Tibial nerve (tissue), 4 donors: ENCODE measurements around the gene KRTAP5-11. TPM values are rescaled to one million over a fixed set of nuclear protein-coding genes. Genes with fewer than 3 reads are reported as not detected.
"Not testable (repeated sequence)": the region's sequence is repeated elsewhere in the genome, so short reads cannot be mapped to it uniquely, and the experiment has no call there.

Source experiments
- DNase-seq, 2 donors: peaks; one replicate each; pipeline ENCODE4 v3.0.0-alpha.2; 2019; ENCODE audit warnings: low spot score in 2 of 2
- H3K27ac ChIP-seq, 4 donors: fragments of 200-600 bp; sonication (generic) in 3 of 4; one replicate each; pipeline ENCODE4 v1.5.1; 2017 to 2019; ENCODE audit warnings: mild to moderate bottlenecking in 1 of 4
- H3K27me3 ChIP-seq, 2 donors: fragments of 200-600 bp; sonication (generic) in 1 of 2; one replicate each; pipeline versions ENCODE4 v1.5.1 to v1.6.0; 2017 to 2019
- H3K36me3 ChIP-seq, 3 donors: fragments of 200-600 bp; sonication (generic); one replicate each; pipeline ENCODE4 v1.5.1; 2018 to 2019
- H3K4me1 ChIP-seq, 4 donors: fragments of 200-600 bp; sonication (generic) in 3 of 4; one replicate each; pipeline ENCODE4 v1.5.1; 2017 to 2019
- H3K4me3 ChIP-seq, 4 donors: fragments of 200-600 bp; sonication (generic) in 3 of 4; one replicate each; pipeline ENCODE4 v1.5.1; 2017 to 2019; ENCODE audit warnings: mild to moderate bottlenecking in 1 of 4, moderate library complexity in 1 of 4
- H3K9me3 ChIP-seq, 4 donors: fragments of 200-600 bp; sonication (generic) in 3 of 4; one replicate each; pipeline ENCODE4 v1.5.1; 2017 to 2019
- CTCF ChIP-seq, 5 experiments: fragments of 200-600 bp in 3 of 5; fragments of 450-650 bp in 2 of 5; sonication (generic) in 3 of 5; IDR thresholded peaks; one replicate each; pipeline ENCODE4 v1.5.1; 2016 to 2019; ENCODE audit warnings: antibody characterized with exemption in 5 of 5, mild to moderate bottlenecking in 3 of 5, moderate library complexity in 2 of 5
- EP300 ChIP-seq, 2 donors: sonication (generic); formaldehyde crosslinking; IDR thresholded peaks; one replicate each; pipeline ENCODE4 v1.6.1; 2017; ENCODE audit warnings: antibody characterized with exemption in 2 of 2, mild to moderate bottlenecking in 1 of 2
- POLR2A ChIP-seq, 2 donors: fragments of 450-650 bp; IDR thresholded peaks; one replicate each; pipeline ENCODE4 v1.6.1; 2017; ENCODE audit warnings: antibody characterized with exemption in 2 of 2, mild to moderate bottlenecking in 2 of 2, moderate library complexity in 2 of 2
- WGBS, 2 donors: methylation state at CpG; one replicate each; pipeline ENCODE4 v1.1.5; 2018; 5-methylcytosine and 5-hydroxymethylcytosine counted together
- total RNA-seq, 4 donors: library from RNA; depleted of rRNA; stranded (reverse); fragments of >200 nt; gene quantifications; one replicate each; pipeline ENCODE4 v1.1.0, GENCODE V29; 2016

Gene KRTAP5-11
- total RNA-seq: not detected

- no peaks in the 10 kb centered on the region for H3K27me3 ChIP-seq
- no peaks in the 10 kb centered on the region for H3K9me3 ChIP-seq
- 69 to 82% methylated on average over 3 of the region's 3 CpGs for WGBS, 2 donors
- no peak within 1 kb of the TSS for H3K4me3 ChIP-seq
- no peak for DNase-seq
- no peak for TF ChIP-seq CTCF (IDR thresholded peaks at IDR 0.05)
- TF ChIP-seq EP300 (IDR thresholded peaks at IDR 0.05): no peak
- TF ChIP-seq POLR2A (IDR thresholded peaks at IDR 0.05): no peak
- H3K36me3 ChIP-seq: no peaks in the 10 kb centered on the region
- H3K27ac ChIP-seq: no peak within 1 kb of the TSS
- H3K4me1 ChIP-seq: peaks cover 0 to 4% (median 0%) of the 10 kb centered on the region in 4 donors
Measured at GRCh38 chr11:71582309-71582895, at the start of gene KRTAP5-11. Gene KRTAP5-11, minus strand, starts transcription at chr11:71582875. Its CDS starts 38 bp downstream, at chr11:71582837.

- not testable (repeated sequence) for H3K36me3 ChIP-seq, DNase-seq, H3K4me3 ChIP-seq, H3K27me3 ChIP-seq, H3K4me1 ChIP-seq, H3K27ac ChIP-seq
- 58 to 80% methylated on average over 11 to 18 of the region's 18 CpGs for WGBS, 2 donors
- peaks cover 0 to 12% (median 0%) of the 10 kb centered on the region in 4 donors for H3K9me3 ChIP-seq
Measured at GRCh38 chr11:71631551-71631950, 48.9 kb upstream of the KRTAP5-11 start.

- WGBS, 2 donors: 73 to 79% methylated on average over 1 of the region's 1 CpG
- not testable (repeated sequence) for H3K27ac ChIP-seq
Measured at GRCh38 chr11:71630071-71630470, 47.4 kb upstream of the KRTAP5-11 start.

GRCh38 chr11:71628943-71629342 is 46.3 kb upstream of the KRTAP5-11 start:
- 91 to 94% methylated on average over 21 of the region's 21 CpGs for WGBS, 2 donors
- H3K9me3 ChIP-seq: peaks cover 0 to 12% (median 0%) of the 10 kb centered on the region in 4 donors

More at GRCh38 chr11:71630071-71630470, 47.4 kb upstream of the KRTAP5-11 start:
- not testable (repeated sequence) for H3K4me1 ChIP-seq, H3K4me3 ChIP-seq, H3K36me3 ChIP-seq, H3K27me3 ChIP-seq, DNase-seq
- H3K9me3 ChIP-seq: peaks cover 0 to 12% (median 0%) of the 10 kb centered on the region in 4 donors

GRCh38 chr11:71623226-71623625 is 40.6 kb upstream of the KRTAP5-11 start:
- not testable (repeated sequence) for H3K36me3 ChIP-seq, H3K27ac ChIP-seq, H3K9me3 ChIP-seq, H3K27me3 ChIP-seq, H3K4me3 ChIP-seq, H3K4me1 ChIP-seq, DNase-seq
- 89 to 90% methylated on average over 11 of the region's 11 CpGs for WGBS, 2 donors

More at GRCh38 chr11:71628943-71629342, 46.3 kb upstream of the KRTAP5-11 start:
- not testable (repeated sequence) for H3K27ac ChIP-seq, H3K4me1 ChIP-seq, DNase-seq, H3K27me3 ChIP-seq, H3K36me3 ChIP-seq, H3K4me3 ChIP-seq

- H3K36me3 ChIP-seq, H3K27ac ChIP-seq, H3K4me1 ChIP-seq, DNase-seq, H3K27me3 ChIP-seq, H3K4me3 ChIP-seq, H3K9me3 ChIP-seq: not testable (repeated sequence)
- WGBS, 2 donors: 93 to 94% methylated on average over 14 of the region's 14 CpGs
Measured at GRCh38 chr11:71622561-71622960, 39.9 kb upstream of the KRTAP5-11 start.

GRCh38 chr11:71615003-71615402 is 32.3 kb upstream of the KRTAP5-11 start:
- not testable (repeated sequence) for H3K27ac ChIP-seq, H3K9me3 ChIP-seq, H3K27me3 ChIP-seq, H3K4me1 ChIP-seq, H3K36me3 ChIP-seq, DNase-seq, H3K4me3 ChIP-seq
- 83 to 87% methylated on average over 9 to 11 of the region's 12 CpGs for WGBS, 2 donors

GRCh38 chr11:71614366-71614917 is 31.8 kb upstream of the KRTAP5-11 start:
- not testable (repeated sequence) for DNase-seq, H3K9me3 ChIP-seq, H3K36me3 ChIP-seq, H3K4me1 ChIP-seq, H3K27ac ChIP-seq, H3K27me3 ChIP-seq, H3K4me3 ChIP-seq
- WGBS, 2 donors: 50 to 55% methylated on average over 13 to 15 of the region's 15 CpGs

GRCh38 chr11:71613931-71614330 is 31.3 kb upstream of the KRTAP5-11 start:
- WGBS, 2 donors: 44 to 48% methylated on average over 7 of the region's 7 CpGs
- H3K27ac ChIP-seq, H3K4me1 ChIP-seq, DNase-seq, H3K36me3 ChIP-seq, H3K4me3 ChIP-seq, H3K27me3 ChIP-seq, H3K9me3 ChIP-seq: not testable (repeated sequence)

- H3K9me3 ChIP-seq, H3K4me3 ChIP-seq, H3K4me1 ChIP-seq, H3K36me3 ChIP-seq, H3K27ac ChIP-seq, DNase-seq: not testable (repeated sequence)
- 70 to 77% methylated on average over 21 of the region's 21 CpGs for WGBS, 2 donors
- H3K27me3 ChIP-seq: peaks cover 0 to 29% of the 10 kb centered on the region in 2 donors
Measured at GRCh38 chr11:71611218-71611910, 28.7 kb upstream of the KRTAP5-11 start.

GRCh38 chr11:71608272-71608671 is 25.6 kb upstream of the KRTAP5-11 start:
- not testable (repeated sequence) for H3K27ac ChIP-seq, H3K36me3 ChIP-seq, H3K4me1 ChIP-seq, H3K4me3 ChIP-seq, DNase-seq, H3K9me3 ChIP-seq
- H3K27me3 ChIP-seq: peaks cover 0 to 45% of the 10 kb centered on the region in 2 donors
- 11 to 21% methylated on average over 10 to 11 of the region's 21 CpGs for whole genome bisulfite sequencing, 2 donors

GRCh38 chr11:71607520-71608216 is 25.0 kb upstream of the KRTAP5-11 start:
- DNase-seq, H3K9me3 ChIP-seq, H3K4me1 ChIP-seq, H3K27ac ChIP-seq, H3K4me3 ChIP-seq, H3K36me3 ChIP-seq: not testable (repeated sequence)
- 0 to 4% methylated on average over 5 to 44 of the region's 59 CpGs for WGBS, 2 donors
- peaks cover 0 to 51% of the 10 kb centered on the region in 2 donors for H3K27me3 ChIP-seq
